HG02678 (cell line): ENCODE data around the gene SH2D7.
A peak's percentile ranks its signal among the peaks of the same experiment; 100 is the strongest.
"Not testable (repeated sequence)": the region's sequence is repeated elsewhere in the genome, so short reads cannot be mapped to it uniquely, and the experiment has no call there.

Source experiments
- ATAC-seq: cut with Tn5 transposase; IDR thresholded peaks from one replicate; pipeline ENCODE4 v1.9.1; 2021; ENCODE audit warnings: mild to moderate bottlenecking, moderate library complexity; ENCODE audit not compliant: unreplicated experiment

SH2D7 gene

GRCh38 chr15:78130466-78131294 is 38.3 kb downstream of the SH2D7 start:
- peak; percentile 42 for ATAC-seq

- ATAC-seq: peak; percentile 88
Observed at GRCh38 chr15:78131295-78132061, 39.1 kb downstream of the SH2D7 start, which contains the start of gene CIB2. TSS of gene CIB2 (minus strand) at chr15:78131445. CDS start at chr15:78131215, 230 bp downstream.

- no peak for ATAC-seq
Observed at GRCh38 chr15:78133801-78134200, 41.4 kb downstream of the SH2D7 start.

DNA sequence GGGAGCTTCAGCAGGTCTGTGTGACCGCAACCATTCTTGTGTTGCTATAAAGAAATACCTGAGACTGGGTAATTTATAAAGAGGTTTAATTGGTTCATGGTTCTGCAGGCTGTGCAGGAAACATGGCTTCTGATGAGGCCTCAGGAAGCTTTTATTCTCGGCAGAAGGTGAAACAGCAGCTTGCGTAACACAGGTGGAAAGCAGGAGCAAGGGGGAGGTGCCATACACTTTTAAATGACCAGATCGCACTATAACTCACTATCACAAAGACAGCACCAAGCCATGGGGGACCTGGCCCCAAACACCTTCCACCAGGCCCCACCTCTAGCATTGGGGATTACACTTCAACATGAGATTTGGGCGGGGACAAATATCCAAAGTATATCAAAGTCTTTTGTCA is 47.2 kb downstream of the SH2D7 start:
- no peak for ATAC-seq

GRCh38 chr15:78140292-78140691 is 47.9 kb downstream of the SH2D7 start:
- no peak for ATAC-seq

GRCh38 chr15:78142332-78142731 is 50.0 kb downstream of the SH2D7 start:
- ATAC-seq: no peak

- no peak for ATAC-seq
Observed at GRCh38 chr15:78146425-78147154, 54.2 kb downstream of the SH2D7 start.

- ATAC-seq: no peak
Observed at GRCh38 chr15:78147566-78147965, 55.2 kb downstream of the SH2D7 start.

- ATAC-seq: no peak
Observed at GRCh38 chr15:78148392-78149067, 56.2 kb downstream of the SH2D7 start.

- peak; percentile 82 for ATAC-seq
Observed at GRCh38 chr15:78149068-78149804, 56.9 kb downstream of the SH2D7 start, which contains the start of gene IDH3A. TSS of gene IDH3A (plus strand) at chr15:78149362. CDS start at chr15:78149404, 42 bp downstream.

DNA sequence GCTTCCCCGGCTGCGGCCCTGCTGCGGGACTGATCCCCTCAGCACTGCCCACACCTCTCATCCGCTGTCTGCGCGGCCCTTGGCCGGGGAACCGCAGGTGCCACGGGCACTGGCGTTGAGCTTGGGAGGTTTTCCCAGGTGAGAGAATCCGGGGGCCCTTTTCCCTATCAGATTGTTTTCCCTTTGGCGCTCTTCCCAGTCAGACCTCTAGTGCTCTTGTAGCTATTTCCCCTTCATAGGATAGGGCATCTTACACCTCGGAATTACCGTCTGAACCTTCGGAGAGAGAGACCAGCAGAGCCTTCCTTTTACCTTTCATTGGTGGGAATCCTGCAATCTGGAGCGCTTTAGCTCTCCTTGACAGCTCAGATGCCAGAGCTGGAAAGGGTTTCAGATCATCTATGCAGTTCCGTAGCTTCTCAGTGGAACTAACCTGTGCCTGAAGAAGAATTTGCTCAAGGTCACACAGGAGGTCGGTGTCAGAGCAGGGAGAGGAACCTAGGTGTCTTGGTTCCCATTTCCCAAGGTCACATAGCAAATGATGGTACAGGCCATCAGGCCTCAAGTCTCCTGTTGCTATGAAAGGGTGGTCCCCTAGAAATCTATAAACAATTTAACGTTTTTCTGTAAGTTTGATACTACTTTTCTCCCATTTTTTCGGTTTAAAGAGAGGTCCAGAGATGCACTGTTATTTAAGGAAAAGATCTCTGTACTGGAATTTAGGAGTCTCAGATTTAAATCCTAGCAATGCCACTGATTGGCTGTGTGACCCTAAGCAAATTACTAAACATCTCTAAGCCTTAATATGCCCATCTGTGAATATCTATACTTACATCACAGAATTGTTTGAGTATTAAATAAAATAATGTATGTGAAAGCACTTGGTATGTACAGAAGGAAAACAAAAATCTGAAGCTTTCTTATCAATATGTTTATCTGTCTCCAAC is 57.7 kb downstream of the SH2D7 start:
- no peak for ATAC-seq

GRCh38 chr15:78151075-78151474 is 58.7 kb downstream of the SH2D7 start:
- not testable (repeated sequence) for ATAC-seq
